CD4-positive, alpha-beta T cell (primary cell): ENCODE results near the gene RREB1. TPM values are rescaled to one million over a fixed set of nuclear protein-coding genes. Genes with fewer than 3 reads are reported as not detected.

ENCODE experiments used
- ATAC-seq: fragments of 200-7000 bp; cut with Tn5 transposase; one replicate; pipeline ENCODE4 v1.10.0; 2022; ENCODE audit warnings: mild to moderate bottlenecking; ENCODE audit not compliant: poor library complexity
- CTCF ChIA-PET: fragments of 350-600 bp; sonication (Branson Sonifier 250); formaldehyde crosslinking; loops from one replicate; lab custom pipeline; 2021; ENCODE audit warnings: antibody characterized with exemption, inconsistent platforms; lab: Charles Lee
- POLR2A ChIA-PET: fragments of 350-600 bp; sonication (Branson Sonifier 250); formaldehyde crosslinking; loops from one replicate; lab custom pipeline; 2021; ENCODE audit warnings: antibody characterized with exemption, inconsistent platforms; lab: Charles Lee
- DNase-seq, 14 experiments: peaks; one replicate each; pipeline ENCODE4 v3.0.0-alpha.2; 2013 to 2020; ENCODE audit warnings: mixed read lengths in 2 of 14
- H3K27ac ChIP-seq, 2 donors: one replicate each; pipeline versions ENCODE4 v1.5.1 to v1.7.0; 2013; ENCODE audit warnings: low read length in 2 of 2, low read depth in 1 of 2, mild to moderate bottlenecking in 1 of 2
- H3K27me3 ChIP-seq, 2 experiments: 1 replicate in 1 of 2; 2 replicates in 1 of 2; pipeline versions ENCODE4 v1.6.1 to v1.7.0; 2013; ENCODE audit warnings: low read length in 2 of 2, control low read depth in 1 of 2, mild to moderate bottlenecking in 1 of 2, moderate library complexity in 1 of 2; ENCODE audit not compliant: insufficient read depth in 2 of 2, control insufficient read depth in 1 of 2
- H3K36me3 ChIP-seq: one replicate; pipeline ENCODE4 v1.6.1; 2013; ENCODE audit warnings: low read length, control low read depth; ENCODE audit not compliant: insufficient read depth
- H3K4me1 ChIP-seq: one replicate; pipeline ENCODE4 v1.6.1; 2013; ENCODE audit warnings: low read length, control low read depth; ENCODE audit not compliant: insufficient read depth
- H3K4me3 ChIP-seq: one replicate; pipeline ENCODE4 v1.5.1; 2013; ENCODE audit warnings: mild to moderate bottlenecking, low read length, moderate library complexity
- H3K9me3 ChIP-seq, 2 experiments: 1 replicate in 1 of 2; 2 replicates in 1 of 2; pipeline versions ENCODE4 v1.6.1 to v1.7.0; 2013; ENCODE audit warnings: low read length in 2 of 2, mild to moderate bottlenecking in 2 of 2, control low read depth in 1 of 2, moderate library complexity in 1 of 2; ENCODE audit not compliant: control insufficient read depth in 1 of 2, insufficient read depth in 1 of 2
- H3K27ac Mint-ChIP-seq: one replicate; pipeline ENCODE4 v1.8.0; 2020; ENCODE audit warnings: mixed read lengths
- H3K27me3 Mint-ChIP-seq: one replicate; pipeline ENCODE4 v1.8.0; 2021; ENCODE audit warnings: mixed read lengths
- H3K36me3 Mint-ChIP-seq: one replicate; pipeline ENCODE4 v1.8.0; 2021; ENCODE audit warnings: low read depth, mixed read lengths
- H3K4me1 Mint-ChIP-seq: one replicate; pipeline ENCODE4 v1.8.0; 2021; ENCODE audit warnings: low read depth, mixed read lengths
- H3K4me3 Mint-ChIP-seq: one replicate; pipeline ENCODE4 v1.8.0; 2020; ENCODE audit warnings: mild to moderate bottlenecking, mixed read lengths
- H3K9me3 Mint-ChIP-seq: one replicate; pipeline ENCODE4 v1.8.0; 2020; ENCODE audit warnings: mixed read lengths
- CTCF ChIP-seq: fragments of 200-600 bp; IDR thresholded peaks from one replicate; pipeline ENCODE4 v1.8.0; 2022; ENCODE audit warnings: antibody characterized with exemption, mild to moderate bottlenecking
- intact Hi-C, 2 experiments: fragments of 100-400 bp; cut with DNase I in 1 of 2; cut with micrococcal nuclease in 1 of 2; formaldehyde crosslinking; loops; one replicate each; pipeline versions ENCODE4 v1.15.1 to v1.9.0; 2023 to 2025; cut with DNase I, micrococcal nuclease
- total RNA-seq, 174 experiments: library from RNA in 2 of 174; stranded (reverse) in 2 of 174; gene quantifications; one replicate each; pipeline ENCODE4 v1.2.3 and lab custom pipeline; 2021 to 2026

Gene RREB1
- total RNA-seq, 2 experiments from 2014 or later = 56.5 to 60.0 TPM

DNA sequence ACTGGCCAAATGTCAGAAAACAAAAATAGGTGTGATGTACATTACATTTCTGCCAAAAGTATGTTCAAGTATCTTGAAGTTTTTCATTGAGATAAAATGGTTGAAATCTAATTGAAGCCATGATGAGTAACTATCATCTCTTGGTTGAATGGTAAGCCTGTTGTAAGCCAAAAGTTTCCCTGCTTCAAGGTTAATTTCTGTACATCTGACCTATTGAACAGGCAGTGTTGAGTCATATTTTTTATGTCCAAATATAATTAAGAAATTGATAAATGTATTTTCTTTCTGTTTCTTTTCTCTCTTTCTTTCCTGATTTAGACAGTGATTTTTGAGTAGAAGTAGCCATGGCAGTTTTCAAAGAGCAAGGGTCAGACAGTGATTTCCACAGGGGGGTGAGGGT, 4.4 kb downstream of the RREB1 start:
- H3K4me1 ChIP-seq = peaks cover 39% of the 10 kb centered on the region
- ChIA-PET CTCF (interaction anchor here (1.2 to 2.4 kb wide), 2 partner anchors 25 to 26 kb away, joined by 3 to 6 read pairs; no protein-coding TSS in a partner anchor), POLR2A (interaction anchor here (1.2 to 8.2 kb wide), 5 partner anchors 16 to 60 kb away, joined by 3 to 85 read pairs (median 6); no protein-coding TSS in a partner anchor)
- no peaks in the 10 kb centered on the region for H3K36me3 ChIP-seq
- no peaks in the 10 kb centered on the region for H3K9me3 ChIP-seq
- Mint-ChIP-seq H3K4me3 (peak overlapping the region; percentile 88), H3K4me1 (peaks cover 76% of the 10 kb centered on the region), H3K27me3 (no peaks in the 10 kb centered on the region), H3K27ac (peak overlapping the region; percentile 87), H3K9me3 (no peaks in the 10 kb centered on the region), H3K36me3 (peaks cover 11% of the 10 kb centered on the region)
- peak overlapping the region; percentile 33 for H3K27ac ChIP-seq
- DNase-seq (no peak), ATAC-seq (no peak)
- H3K4me3 ChIP-seq = no peak overlapping the region
- intact Hi-C loops = loop anchor here (2.0 to 10.0 kb wide), 4 partner anchors 17 to 387 kb away; partner anchors contain the start of gene SSR1 (in 1 of the 2)
- no peaks in the 10 kb centered on the region for H3K27me3 ChIP-seq
- TF ChIP-seq CTCF = no peak

- Histone ChIP-seq H3K9me3 (no peaks in the 10 kb centered on the region), H3K27ac (peak overlapping the region in 1 of 2 donors; percentile 33), H3K4me1 (peaks cover 45% of the 10 kb centered on the region), H3K4me3 (no peak overlapping the region), H3K27me3 (no peaks in the 10 kb centered on the region), H3K36me3 (no peaks in the 10 kb centered on the region)
- CTCF ChIA-PET = interaction anchor here (1.0 to 1.2 kb wide), 2 partner anchors 26 to 43 kb away, joined by 3 read pairs; no protein-coding TSS in a partner anchor
- Mint-ChIP-seq H3K27me3 (no peaks in the 10 kb centered on the region), H3K9me3 (no peaks in the 10 kb centered on the region), H3K4me3 (peak overlapping the region; percentile 88), H3K27ac (peak overlapping the region; percentile 87), H3K4me1 (peaks cover 76% of the 10 kb centered on the region), H3K36me3 (peaks cover 11% of the 10 kb centered on the region)
- POLR2A ChIA-PET = interaction anchor here (1.0 to 8.2 kb wide), 7 partner anchors 12 to 61 kb away, joined by 3 to 85 read pairs (median 4); no protein-coding TSS in a partner anchor
- ATAC-seq (peak; percentile 70), DNase-seq (peak in 13 of 14 experiments; percentile 22 to 84 (median 53))
- no peak for TF ChIP-seq CTCF
- intact Hi-C loops = loop anchor here (2.0 to 10.0 kb wide), 4 partner anchors 16 to 388 kb away; partner anchors contain the start of gene SSR1 (in 1 of the 2)
Observed at GRCh38 chr6:7112741-7113313, 5.1 kb downstream of the RREB1 start.

DNA sequence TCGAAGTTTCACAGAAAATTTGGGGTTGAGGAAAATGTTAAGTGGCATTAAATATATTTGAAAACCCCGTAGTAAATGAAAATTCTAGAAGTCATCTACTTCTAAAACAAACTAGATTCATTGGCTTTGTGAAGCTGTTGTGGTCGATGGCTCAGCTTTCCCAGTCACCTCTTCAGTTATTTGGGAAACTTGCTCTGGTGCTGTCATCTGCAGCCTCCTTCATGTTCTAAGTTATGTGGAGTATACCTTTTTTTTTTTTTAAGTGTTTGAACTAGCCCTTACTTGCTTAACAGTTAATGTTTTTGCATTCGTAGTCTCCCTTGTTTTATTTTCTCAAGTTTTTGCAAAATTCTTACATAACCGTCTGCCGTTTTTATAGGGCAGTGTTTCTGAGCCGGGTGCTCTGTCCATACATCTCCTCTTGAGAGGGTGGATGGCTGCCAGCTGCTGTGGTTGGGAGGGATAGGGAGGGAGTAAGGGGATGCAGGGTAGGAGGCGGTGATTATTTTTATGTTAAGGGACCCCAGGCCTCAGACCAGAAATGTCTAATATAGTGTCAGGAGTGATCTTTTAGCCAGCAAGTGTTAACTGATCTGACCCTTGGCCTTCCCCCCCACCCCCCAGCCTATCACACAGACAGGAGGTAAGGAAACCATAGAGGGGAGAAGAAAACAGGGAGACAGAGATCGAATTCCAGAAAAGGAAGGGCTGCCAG, 7.1 kb downstream of the RREB1 start:
- H3K27ac ChIP-seq = peak overlapping the region in 1 of 2 donors; percentile 2
- Mint-ChIP-seq H3K36me3 (peaks cover 7% of the 10 kb centered on the region), H3K4me3 (peak overlapping the region; percentile 50), H3K27me3 (no peaks in the 10 kb centered on the region), H3K27ac (peak overlapping the region; percentile 87), H3K4me1 (peaks cover 87% of the 10 kb centered on the region), H3K9me3 (no peaks in the 10 kb centered on the region)
- no peak overlapping the region for H3K4me3 ChIP-seq
- intact Hi-C loops = loop anchor here (10.0 kb wide), 2 partner anchors 200 to 390 kb away; partner anchors contain the start of gene SSR1 (in 1 of the 2)
- ATAC-seq (no peak), DNase-seq (no peak)
- H3K36me3 ChIP-seq = no peaks in the 10 kb centered on the region
- POLR2A ChIA-PET = interaction anchor here (0.6 to 1.7 kb wide), 3 partner anchors 14 to 25 kb away, joined by 4 to 10 read pairs (median 5); no protein-coding TSS in a partner anchor
- no peak for TF ChIP-seq CTCF
- H3K9me3 ChIP-seq = no peaks in the 10 kb centered on the region
- no peaks in the 10 kb centered on the region for H3K27me3 ChIP-seq
- CTCF ChIA-PET = no interaction called here
- peaks cover 40% of the 10 kb centered on the region for H3K4me1 ChIP-seq
